Measurements from ENCODE around the gene ZNF398.
"Not testable (repeated sequence)": the region's sequence is repeated elsewhere in the genome, so short reads cannot be mapped to it uniquely, and the experiment has no call there.

Gene ZNF398

DNA sequence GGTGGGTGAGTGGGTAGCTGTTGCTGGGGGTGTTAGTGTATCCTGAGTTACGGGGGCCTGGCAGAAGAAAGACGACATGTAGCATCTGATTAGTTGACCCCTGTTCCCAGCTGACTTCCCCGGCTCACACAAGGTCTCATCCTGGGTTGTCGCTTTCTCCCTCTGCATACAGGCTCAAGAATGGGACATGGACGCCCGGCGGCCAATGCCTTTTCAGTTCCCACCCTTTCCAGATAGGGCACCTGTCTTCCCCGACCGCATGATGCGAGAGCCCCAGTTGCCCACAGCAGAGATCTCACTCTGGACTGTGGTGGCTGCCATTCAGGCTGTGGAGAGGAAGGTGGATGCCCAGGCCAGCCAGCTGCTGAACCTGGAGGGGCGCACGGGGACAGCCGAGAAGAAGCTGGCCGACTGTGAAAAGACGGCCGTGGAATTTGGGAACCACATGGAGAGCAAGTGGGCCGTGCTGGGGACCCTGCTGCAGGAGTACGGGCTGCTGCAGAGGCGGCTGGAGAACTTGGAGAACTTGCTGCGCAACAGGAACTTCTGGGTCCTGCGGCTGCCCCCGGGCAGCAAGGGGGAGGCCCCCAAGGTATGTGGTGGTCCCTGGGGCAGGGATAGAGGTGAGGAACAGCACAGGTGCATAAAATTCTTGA, 51.0 kb downstream of the ZNF398 start:
- DNase-seq, result no peak

DNA sequence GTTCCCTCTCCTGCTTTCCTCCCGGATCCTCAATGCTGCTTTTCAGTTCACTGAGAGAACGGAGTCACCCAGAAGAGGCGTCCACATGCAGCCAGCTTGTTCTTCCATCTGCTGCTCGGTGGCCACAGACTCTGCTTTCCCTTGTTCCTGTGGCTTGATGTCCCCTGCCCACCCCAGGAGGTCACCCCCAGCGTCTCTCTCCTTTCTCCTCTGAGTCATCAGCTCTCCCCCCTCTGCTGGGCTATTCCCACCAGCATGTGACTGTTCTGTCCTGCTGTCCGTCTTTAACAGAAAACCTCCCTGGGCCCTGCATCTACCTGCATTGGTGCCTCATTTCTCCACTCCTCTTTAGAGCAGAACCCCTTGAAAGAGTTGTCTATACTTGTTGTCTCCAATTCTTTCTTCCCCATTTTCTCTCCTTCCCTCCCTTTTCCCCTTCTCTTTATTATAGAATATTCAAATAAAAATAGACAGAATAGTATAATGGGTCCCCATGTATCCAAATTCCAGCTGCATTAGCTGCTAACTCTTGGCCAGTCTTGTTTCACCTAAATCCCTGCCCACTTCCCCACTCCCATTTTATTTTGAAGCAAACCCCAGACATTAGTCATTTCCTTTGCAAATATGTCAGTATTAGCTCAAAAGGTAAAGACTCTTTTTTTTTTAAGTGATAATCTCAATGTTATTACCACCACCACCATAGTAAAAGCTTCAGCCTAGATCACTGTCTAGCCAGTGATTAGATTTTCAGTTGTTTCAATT, 52.2 kb downstream of the ZNF398 start:
- no peak for DNase-seq

DNA sequence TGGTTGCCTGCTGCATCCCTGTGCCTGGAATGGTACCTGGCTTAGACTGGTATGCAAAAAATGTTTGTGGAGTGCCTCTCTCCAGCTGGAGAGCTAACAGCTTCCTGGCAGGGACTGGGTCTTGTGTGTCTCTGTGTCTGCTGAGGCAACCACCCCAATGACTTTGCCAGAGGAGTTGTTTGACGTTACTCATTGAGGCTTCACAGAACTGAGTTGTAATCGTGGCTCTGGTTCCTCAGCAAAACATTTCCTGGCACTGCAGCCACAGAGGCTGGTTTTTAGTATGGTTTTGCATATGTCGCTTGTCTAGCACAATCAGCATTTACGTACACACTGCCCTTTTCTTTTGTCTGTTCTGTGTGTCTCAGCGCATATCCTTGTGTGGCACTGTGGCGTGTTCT, 55.6 kb downstream of the ZNF398 start:
- no peak for DNase-seq

DNA sequence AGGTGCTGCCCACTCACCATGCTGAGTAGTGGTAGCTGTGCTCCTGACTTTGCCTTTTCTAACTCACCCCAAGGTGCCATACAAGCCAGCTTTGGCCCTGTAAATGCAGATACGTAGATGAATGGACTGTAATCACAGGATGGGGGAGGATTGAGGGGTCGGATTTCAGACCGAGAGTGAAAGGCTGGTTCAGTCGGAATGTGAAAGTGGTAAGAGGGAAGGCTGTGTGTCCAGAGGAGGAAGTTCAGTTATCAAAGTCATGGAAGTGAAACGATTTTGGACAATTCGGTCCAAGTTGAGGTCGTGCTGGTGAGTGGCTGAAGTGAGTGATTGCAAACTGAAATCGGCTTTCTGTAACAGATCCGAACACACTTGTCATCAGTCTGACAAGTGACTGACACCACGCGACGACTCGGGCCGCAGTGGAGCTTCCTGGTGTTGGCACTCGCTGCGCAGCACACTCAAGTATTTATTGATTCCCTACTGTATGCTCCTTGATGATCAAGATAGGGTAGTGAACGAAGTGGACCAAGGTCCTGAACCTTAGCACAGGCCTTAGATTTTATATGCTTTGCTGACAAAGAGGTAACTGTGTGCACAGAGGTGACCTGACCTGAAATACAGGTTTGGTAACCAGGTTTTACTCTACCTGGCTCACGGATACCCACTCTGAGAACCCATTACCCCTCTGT, 58.6 kb downstream of the ZNF398 start:
- no peak for DNase-seq

DNA sequence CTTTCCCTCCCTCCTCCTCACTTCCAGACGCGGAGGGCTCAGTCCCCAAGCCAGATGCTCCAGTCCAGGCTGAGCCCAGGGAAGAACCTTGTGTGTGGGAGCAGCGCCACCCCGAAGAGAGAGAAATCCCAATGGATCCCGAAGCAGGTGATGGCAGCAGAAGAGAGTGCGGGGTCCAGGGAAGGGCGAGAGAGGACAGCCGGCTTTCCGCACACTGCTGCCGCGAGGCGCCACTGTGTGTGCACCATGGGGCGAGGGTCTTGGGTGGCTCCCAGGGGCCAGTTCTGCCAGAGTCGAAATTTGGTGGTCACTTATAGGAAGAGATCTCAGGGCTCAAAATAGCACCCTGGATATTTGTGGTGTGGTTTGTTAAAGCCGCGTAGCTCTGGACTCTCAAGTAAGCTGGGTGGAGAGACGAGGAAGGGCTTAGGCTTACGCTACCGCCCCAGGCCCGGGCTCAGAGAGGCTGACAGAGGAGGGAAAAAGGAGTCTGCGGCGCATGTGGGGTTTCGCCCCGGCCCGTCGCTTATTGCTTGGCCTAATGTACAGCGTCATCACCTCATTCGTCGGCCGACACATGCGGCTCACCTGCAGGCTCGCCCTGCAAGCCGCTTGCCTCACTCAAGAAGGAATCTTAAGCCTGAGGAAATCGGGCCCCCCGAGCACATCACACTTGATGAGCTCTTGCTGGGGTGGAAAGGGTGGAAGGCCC, 60.2 kb downstream of the ZNF398 start:
- DNase-seq, result no peak

DNA sequence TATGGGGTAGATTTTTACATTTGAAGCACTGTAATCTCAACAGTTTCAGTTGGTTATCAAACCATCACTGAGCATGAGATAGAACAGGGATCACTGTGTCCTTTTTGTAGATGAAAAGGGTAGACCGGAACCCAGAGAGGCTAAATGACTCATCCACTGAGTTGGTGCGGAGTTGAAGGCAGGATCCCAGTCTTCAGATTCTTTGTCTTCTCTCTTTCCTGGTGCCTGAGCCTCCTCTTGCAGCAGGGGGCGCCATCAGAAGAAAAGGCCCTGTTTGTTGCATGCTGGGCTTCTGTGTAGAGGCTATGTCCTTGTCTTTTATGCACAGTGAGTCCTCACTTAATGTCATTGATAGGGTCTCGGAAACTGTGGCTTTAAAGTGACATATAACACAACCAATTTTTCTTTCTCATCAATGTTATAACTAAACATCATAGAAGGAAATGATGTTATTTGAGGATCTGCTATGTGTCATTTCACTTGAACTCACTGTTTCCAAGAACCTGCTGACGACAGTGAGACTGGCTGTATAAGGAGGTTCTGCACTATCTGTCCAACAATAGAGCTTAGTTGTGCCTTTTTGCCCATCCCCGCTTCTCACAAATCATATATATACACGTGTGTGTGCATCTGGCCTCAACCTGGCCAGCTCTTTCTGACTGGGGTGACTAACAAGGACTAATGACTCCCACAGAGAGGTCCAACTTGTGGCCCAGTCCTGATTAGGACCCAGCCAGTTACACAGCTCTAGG, 62.4 kb downstream of the ZNF398 start:
- peak; percentile 70 for DNase-seq

DNA sequence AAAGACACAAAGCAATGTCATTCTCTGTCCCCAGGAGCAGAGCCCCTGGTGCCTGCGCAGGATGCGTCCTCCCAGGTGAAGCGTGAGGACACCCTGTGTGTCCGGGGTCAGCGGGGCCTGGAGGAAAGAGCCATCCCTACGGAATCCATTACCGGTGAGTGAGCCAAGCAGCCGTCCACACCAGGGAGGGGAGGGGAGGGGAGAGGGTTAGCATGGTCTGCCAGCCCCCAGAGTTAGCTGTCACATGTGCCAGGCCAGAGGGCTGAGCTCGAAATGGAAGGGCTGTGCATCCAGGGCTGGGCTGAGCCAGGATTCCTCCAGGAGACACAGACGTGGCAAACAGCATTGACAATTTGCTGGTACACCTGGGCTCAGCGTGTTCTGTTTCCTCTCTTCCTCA, 63.3 kb downstream of the ZNF398 start:
- DNase-seq, result no peak

DNA sequence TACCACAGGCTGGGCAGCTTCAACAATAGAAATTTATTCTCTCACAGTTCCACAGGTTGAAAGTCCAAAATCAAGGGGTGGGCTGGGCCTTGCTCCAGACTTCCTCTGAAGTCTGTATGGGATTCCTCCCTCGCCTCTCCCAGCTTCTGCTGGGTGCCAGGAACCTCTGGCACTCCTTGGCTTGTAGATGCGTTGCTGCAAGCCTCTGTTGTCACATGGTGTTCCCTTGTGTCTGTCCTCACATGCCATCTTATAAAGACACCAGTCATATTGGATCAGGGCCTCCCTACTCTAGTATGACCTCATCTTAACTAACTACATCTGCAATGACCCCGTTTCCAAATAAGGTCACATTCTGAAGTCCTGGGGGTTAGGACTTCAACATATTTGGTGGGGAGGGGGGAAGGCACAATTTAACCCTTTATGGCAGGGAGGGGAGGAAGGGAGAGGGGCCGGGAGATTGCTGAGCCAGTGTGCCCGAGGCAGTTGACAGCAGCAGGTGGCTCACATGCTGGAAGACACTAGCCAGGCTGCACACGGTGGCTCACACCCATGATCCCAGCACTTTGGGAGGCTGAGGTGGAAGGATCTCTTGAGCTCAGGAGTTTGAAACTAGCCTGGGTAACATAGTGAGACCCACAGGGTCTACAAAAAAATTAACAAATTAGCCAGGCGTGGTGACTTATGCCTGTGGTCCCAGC, 66.9 kb downstream of the ZNF398 start:
- no peak for DNase-seq

DNA sequence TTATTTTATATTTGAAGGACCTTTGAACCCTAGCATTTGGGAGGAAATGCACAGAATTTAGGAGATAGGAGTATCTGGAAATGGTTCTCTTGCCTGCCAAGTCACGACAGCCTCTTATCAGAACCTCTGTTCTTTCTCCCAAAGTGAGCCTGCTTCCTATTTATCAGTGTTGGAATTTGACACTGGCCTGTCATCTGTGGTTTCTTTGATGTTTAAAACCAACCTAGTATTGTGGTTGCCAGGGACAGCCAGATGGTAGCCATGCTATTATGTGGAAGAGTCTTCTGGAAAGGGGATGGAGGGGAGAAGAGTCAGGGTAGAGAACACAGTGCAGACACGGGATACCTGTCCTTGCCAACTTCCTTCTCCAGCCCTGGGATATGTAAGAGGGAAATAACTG, 69.1 kb downstream of the ZNF398 start:
- no peak for DNase-seq

DNA sequence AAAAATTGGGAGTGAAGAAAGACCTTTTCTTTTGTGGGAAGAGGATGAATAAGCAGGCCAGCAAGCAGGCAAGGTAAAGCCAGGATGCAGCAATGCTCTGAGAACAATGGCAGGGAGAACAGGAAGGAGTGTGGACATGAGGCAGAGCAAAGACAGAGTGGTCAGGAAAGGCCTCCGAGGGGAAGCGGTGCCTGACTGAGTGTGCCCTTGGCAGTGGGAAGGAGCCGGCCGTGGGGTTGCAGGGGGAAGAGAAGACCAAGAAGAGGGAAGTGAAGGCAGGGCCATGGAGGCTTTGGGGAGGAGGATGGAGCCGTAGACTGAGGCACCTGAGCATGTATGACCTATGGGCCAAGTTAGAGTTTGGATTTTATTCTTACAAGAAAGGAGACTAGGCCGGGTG, 70.3 kb downstream of the ZNF398 start:
- no peak for DNase-seq

DNA sequence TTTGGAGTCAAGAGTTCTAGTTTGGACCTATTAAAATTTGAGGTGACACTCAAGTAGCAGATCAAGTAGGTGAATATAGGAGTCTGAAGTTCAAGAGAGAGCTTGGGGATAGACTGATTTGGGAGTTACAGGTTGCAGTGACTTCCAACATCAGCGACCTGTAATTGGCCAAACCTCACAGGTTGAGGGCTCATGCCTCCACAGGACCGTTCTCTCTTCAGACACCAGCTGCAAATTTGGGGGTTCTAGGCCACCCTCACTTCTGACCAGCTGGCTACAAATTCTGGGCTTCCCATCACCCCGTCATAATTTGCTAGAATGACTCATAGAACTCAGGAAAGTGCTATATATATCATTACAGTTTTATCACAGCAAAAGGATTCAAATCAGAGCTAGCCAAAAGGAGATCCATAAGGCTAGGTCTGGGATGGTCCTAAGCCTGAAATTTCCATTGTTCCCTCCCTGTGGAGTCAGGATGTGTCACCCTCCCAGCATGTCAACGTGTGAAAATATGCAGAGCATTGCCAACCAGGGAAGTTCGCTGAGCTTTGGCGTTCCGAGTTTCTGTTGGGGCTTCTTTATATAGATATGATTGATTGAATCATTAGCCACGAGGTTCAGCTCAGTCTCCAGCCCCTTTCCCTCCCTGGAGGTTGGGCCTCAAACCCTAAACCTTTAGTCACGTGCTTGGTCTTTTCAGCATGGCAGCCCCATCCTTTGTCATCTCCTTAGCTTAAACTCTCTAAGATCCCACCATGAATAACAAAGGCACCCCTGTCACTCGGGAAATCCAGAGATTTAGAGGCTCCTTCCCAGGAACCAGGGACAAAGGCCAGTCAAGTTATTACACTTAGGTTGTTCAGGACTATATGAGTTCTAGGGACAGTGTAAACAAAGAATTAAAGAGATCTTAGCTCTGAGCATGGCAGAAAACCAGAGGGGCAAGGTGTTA, 71.5 kb downstream of the ZNF398 start:
- DNase-seq, result no peak

DNA sequence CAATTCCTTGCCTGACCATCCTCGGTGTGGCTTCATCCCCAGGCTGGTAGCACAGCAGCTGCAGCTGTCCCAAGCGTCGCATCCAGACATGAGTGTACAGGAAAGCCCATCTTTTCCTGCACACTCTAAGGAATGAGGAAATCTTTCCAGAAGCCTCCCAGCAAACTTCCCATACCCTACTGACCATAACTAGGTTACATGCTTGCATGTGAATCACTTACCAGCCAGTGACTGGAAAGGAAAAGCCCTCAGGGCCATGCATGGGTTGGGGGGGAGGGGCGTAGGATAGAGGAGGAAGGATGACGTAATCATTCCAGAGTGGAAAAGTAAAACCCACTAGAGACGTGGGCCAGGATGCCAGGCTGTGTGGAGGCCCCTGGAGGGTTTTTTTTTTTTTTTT, 73.3 kb downstream of the ZNF398 start:
- no peak for DNase-seq

DNA sequence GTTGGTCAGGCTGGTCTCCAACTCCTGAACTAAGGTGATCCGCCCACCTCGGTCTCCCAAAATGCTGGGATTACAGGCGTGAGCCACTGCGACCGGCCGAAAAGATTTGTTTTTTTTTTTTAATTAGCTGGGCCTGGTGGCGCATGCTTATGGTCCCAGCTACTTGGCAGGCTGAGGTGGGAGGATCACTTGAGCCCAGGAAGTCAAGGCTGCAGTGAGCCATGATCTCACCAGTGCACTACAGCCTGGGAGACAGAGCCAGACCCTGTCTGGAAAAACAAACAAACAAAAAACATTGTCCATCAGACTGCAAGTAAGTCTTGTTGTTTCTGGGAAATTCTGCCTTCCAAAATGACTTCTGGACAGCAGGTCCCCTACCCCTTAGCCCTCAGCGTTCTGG, 75.9 kb downstream of the ZNF398 start:
- DNase-seq, result no peak

DNA sequence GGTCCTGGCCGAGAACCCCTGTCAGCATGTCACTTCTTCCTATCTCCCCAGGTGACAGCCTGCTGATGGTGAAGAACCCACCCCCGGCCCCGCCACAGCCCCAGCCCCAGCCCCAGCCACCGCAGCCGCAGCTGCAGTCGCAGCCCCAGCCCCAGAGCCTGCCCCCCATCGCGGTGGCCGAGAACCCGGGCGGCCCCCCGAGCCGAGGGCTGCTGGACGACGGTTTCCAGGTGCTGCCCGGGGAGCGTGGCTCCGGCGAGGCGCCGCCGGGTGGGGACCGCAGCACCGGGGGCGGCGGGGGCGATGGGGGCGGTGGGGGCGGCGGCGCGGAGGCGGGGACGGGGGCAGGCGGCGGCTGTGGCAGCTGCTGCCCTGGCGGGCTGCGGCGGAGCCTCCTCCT, 76.5 kb downstream of the ZNF398 start:
- no peak for DNase-seq

DNA sequence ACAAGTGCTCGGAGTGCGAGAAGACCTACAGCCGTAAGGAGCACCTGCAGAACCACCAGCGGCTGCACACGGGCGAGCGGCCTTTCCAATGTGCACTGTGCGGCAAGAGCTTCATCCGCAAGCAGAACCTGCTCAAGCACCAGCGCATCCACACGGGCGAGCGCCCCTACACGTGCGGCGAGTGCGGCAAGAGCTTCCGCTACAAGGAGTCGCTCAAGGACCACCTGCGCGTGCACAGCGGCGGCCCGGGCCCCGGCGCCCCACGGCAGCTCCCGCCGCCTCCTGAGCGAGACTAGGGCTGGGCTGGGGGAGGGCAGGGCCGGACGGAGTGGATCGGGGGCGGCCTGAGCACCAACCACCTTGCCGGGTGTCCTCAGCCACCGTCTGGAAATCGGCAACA, 77.1 kb downstream of the ZNF398 start:
- DNase-seq, result no peak

DNA sequence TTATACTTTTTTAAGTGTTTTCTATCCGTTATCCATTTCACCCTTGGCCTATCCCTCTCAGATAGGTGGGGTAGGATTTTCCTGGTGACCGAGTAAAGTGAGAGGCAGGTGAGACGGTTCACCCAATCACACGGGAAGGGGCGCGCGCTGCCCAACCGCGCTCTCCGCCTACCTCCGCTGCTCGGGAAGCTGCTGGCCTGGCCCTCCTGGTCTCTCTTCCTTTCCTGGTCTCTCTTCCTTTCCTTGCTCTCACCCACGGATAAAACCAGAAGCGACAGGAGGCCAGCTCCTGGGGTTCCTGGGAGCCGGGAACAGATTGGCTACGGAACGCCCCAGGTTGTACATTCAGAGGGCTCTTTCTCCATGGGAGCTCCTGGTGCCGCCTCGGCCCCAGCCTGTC, 77.9 kb downstream of the ZNF398 start:
- no peak for DNase-seq

DNA sequence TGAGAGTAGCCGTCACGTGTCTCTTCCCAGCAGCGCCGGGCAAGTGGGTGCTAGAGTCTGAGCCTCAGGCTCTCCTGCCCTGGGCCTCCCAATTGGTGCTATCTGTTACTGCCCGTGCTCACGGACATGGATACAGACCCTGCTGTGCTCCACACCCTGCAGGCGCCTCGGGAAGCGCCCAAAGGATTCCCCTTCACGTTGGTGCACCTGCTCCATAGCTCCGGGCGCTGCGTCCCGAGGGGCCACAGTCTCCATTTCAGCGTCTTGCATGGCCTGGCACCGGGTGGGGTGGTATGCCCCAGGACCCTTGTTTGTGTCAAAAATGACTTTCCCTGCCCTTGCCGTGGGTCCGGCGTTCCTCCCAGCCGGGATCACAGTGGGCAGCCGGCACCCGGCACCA, 78.4 kb downstream of the ZNF398 start:
- DNase-seq, result no peak

DNA sequence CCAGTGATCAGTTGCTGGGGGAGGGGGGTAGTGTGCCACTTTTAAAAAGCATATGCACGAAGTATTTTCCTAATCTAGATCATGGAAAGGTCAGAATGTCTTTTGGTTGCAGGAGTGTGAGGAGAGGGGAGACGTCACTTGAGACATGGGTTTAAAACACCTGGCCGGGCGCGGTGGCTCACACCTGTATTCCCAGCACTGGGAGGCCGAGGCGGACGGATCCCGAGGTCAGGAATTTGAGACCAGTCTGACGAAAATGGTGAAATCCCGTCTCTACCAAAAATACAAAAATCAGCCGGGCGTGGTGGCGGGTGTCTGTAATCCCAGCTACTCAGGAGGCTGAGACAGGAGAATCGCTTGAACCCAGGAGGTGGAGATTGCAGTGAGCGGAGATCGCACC, 79.1 kb downstream of the ZNF398 start:
- DNase-seq, result not testable (repeated sequence)

DNA sequence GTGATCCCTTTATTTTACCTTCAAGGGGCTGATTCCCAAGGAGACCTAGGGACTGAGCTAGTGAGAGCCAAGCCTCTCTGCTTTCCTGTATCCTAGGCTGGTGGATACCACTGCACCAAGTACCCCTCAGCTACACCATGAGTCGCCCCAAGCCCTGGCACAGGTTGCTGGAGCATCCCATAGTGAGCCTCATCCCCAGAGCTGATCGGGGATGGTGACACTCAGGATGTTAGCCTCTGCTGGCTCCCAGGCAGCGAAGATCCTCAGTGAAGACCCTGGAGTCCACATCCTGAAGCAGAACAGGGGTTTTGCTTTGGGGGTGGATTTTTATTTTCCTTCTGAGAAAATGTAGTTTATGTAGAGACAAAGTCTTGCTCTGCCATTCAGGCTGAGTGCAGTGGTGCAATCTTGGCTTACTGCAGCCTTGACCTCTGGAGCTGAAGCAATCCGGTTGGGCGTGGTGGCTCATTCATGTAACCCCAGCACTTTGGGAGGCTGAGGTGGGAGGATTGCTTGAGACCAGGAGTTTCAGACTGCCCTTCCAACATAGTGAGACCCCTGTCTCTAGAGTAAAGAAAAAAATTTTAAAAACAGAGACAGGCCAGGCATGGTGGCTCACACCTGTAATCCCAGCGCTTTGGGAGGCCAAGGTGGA, 79.7 kb downstream of the ZNF398 start:
- no peak for DNase-seq

DNA sequence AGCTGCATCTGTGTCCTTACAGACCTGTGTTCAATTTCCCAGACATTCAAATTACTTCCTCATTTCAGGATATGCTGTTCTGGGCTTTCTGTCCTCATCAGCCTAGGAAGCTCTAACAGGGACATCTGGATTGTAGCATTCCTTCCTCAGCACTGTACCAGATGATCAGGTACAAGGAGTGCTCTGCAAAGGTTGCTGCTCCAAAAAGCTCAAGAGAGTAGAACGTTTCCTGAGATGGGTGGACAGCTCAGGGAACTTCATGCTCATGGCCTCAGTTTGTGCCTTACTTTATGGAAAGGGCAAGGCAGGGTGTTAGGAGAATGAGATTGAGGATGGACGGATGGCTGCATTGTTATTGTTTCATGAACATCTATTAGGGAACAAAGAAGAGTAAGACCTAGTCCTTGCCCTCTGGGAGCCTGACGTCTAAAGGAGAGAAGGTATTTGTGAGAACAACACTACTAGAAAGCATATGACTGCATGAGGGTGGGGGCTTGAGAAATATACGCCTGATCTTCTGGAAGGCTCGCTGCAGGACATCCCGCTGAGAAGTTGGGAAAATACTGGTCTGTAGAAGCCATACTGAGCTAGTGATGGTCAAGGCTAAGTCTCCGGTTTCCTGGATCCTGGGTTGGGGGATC, 81.7 kb downstream of the ZNF398 start:
- DNase-seq, result no peak

Measured in stimulated activated CD4-positive, alpha-beta T cell treated with anti-CD3 and anti-CD28 coated beads, Interleukin-12 subunit alpha, Interleukin-12 subunit beta, amount 100 ng/mL, for 4 hours (primary cell).